HL-60/S4 (cell line): ENCODE measurements around the gene ITM2C.

Experiments used
- in situ Hi-C: fragments of 300-500 bp; cut with MboI; formaldehyde crosslinking; loops from 2 replicates; pipeline ENCODE4 v1.14.3; 2022; ENCODE audit warnings: low sequenced_read_pairs

The ITM2C gene

DNA sequence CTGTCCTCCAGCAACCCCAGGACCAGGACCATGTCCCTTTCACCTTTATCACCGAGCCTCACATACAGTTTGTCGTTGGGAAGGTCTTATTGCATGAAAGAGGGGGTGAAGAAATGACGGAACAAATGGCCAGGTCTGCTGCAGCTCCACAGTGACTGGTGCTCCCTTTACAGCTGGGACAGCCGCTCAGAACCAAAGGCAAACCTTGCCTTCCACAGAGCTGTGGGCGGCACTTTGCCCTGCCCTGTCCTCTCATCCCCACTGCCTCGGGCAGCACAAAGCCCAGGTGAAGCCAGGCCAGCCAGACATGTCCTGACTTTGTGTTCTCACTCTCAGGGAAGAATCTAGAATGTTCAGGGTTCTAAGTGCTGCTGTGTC is 59.3 kb downstream of the ITM2C start:
- in situ Hi-C loops = no loop called here

DNA sequence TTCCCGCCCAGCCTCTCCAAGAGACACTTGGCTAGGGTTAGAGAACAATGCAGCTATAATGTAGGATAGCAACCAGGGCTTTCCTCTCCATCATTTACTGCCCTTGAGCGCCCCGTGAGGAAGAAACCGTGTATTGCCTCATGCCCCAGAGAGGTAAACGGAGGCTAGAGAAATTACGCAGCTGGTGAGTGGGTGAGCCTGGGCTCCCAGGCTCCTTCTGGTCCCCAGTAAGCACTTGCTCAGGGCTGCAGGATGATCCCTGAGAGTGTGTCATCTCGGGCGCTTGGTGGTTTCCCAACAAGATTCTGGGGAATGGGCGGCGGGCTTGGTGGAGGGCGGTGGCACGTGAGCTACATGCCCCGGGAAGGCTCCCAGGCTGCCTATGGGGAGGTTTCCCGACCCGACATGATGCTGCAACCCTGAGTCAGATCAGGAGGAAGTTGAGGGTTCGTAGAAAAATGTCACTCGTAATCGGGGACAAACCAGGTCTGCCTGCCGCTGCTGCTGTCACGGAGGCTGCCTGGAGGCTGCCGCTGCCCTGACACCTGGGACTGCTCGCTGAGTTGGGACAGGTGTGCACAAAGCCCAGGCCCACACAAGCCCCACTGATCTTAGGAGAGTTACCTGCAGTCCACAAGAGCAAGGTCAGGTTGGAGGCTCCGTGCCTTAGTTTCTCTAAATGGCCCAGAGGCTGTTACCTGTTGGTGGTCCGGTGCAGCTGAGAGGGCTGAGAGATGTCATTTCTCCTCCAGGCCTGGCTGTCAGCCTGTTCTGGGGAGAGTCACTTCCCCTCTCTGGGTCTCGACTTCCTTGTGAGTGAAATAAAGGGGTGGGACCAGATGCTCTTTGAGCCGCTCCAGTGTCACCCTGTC is 60.0 kb downstream of the ITM2C start, which contains the start of gene GPR55:
Gene GPR55, minus strand, starts transcription at position 773 of the 872 bp plus-strand sequence. CDS start 14,280 bp downstream, outside the sequence.
- in situ Hi-C loops = no loop called here

DNA sequence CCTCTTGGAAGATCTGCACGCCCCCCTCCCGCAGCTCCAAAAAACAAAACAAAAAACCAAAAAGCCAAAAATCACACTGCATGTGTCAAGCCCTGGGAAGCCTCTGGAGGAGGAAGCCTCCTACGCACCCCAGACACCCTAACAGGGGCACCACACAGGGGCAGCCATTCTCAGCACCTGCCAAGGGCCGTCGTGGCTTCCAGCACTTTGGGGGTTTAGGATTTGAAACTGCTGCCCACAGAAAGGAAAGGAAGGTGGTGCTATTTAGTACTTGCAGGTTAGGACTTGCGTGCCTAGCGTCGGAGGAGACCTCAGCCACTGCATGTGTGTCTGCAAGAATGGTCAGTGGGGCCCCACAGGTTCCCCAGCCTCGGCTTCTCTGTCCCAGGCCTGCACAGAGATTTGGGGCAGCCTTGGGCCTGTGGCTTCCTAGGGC is 60.7 kb downstream of the ITM2C start:
- in situ Hi-C loops = no loop called here

DNA sequence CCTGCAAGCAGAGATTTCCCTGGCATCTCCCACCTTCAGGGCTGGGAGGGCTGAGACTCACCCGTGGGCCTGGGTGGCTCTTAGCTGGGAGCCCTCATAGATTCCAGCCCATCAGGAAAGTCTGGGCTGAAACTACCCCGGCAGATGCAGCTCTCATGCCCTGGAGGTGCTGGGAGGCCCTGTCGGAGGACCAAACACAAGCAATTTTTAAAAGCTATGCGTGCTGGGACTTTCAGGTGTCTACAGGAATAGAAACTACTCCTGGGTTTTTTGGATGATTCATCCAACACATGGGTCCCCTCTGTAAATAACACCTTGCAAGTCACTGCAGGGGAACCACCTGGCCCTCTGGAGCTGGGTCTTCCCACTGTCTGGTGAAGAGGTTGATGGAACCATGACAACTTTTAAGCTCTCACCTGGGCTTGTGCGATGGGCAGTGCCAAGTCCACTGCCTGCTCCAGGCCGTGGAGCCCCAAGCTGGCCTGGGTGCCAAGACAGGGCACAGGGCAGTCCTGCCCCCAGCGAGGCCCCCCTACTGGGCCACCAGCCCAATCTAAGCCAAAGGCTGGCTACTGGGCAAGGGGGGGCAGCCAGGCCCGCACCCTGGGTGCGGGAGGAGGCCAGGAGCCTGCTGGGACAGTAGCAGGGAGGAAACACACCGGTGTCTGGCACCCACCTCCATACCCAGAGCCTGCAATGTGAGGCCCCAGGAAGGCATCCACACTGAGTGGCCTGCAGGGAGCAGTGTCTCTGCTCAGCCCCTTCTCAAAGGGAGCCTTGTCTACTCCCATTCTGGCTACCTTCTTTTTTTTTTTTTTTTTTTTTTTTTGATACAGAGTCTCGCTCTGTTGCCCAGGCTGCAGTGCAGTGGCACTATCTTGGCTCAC is 61.4 kb downstream of the ITM2C start:
- in situ Hi-C loops = no loop called here

DNA sequence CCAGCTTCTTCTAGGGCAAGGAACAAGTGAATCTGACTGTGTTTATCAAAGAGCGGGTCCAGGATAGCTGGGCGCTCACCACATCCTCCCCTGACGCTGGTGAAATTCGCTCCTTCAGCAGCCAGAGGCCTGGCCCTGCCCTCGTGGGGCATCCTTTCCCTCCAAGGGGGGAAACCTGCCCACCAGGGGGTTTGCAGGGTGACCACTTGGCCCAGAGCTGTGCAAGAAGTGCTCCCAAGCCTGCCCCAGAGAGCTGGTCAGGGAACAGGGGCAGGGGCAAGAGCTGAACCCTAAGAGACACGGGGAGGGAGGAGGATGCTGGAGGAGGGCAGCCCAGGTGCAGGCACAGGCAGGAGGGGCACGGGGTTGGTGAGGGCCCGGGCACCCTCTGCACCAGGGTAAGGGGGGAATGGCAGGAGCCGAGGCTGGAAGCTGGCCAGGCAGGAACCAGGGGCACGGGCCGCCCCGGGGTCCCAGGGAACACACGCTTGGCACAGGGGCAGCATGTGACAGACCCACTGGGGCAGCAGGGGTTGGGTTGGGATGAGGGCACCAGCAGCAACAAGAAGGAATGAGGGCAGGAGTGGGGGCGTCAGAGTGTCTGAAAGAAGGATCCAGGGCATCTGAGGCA is 63.1 kb downstream of the ITM2C start:
- in situ Hi-C loops = no loop called here
